H1 (cell line): ENCODE results near the gene NRSN2. TPM values are rescaled to one million over a fixed set of nuclear protein-coding genes. Genes with fewer than 3 reads are reported as not detected.

Source experiments
- BCL11A ChIP-seq, 2 experiments: IDR thresholded peaks; one replicate each; pipeline ENCODE4 v1.6.1; 2011; ENCODE audit warnings: low read depth in 2 of 2, low read length in 2 of 2, mild to moderate bottlenecking in 2 of 2
- CEBPB ChIP-seq: IDR thresholded peaks from 2 replicates; pipeline ENCODE4 v1.6.1; 2012; ENCODE audit warnings: low read depth, low read length
- GABPA ChIP-seq: IDR thresholded peaks from 2 replicates; pipeline ENCODE4 v1.6.1; 2011; ENCODE audit warnings: mild to moderate bottlenecking, low read length, moderate library complexity, borderline replicate concordance; ENCODE audit not compliant: insufficient read depth
- TEAD4 ChIP-seq: IDR thresholded peaks from 2 replicates; pipeline ENCODE4 v1.6.1; 2012; ENCODE audit warnings: low read depth, low read length, inconsistent platforms, mixed read lengths
- polyA plus RNA-seq, 7 experiments: library from polyadenylated mRNA; depleted of rRNA in 3 of 7; stranded (reverse) in 5 of 7; unstranded in 2 of 7; fragments of >200 nt in 5 of 7; fragments of 200-250 nt in 2 of 7; gene quantifications; 1 replicate in 5 of 7; 2 replicates in 1 of 7; 4 replicates in 1 of 7; pipeline versions ENCODE4 v1.2.1 to v1.2.3, GENCODE V29; 2011 to 2013; ENCODE audit warnings: missing spikeins in 2 of 7, mixed read lengths in 2 of 7
- total RNA-seq: library from RNA; stranded (reverse); fragmentation: NEBNext Ultra II Directional; extraction: Animal tissue kit (Norgen Biotek cat#: 25700); gene quantifications from 2 replicates; pipeline ENCODE4 v1.2.1, GENCODE V29; 2021
- TF ChIP-seq, protein P1 (sequence below), 3 experiments: IDR thresholded peaks; 1 replicate in 2 of 3; 2 replicates in 1 of 3; pipeline versions ENCODE4 v1.5.1 to v1.6.1; 2011; ENCODE audit warnings: low read length in 3 of 3, mild to moderate bottlenecking in 3 of 3, inconsistent platforms in 2 of 3, low read depth in 1 of 3, moderate library complexity in 1 of 3; ENCODE audit not compliant: insufficient read depth in 1 of 3; ENCODE audit errors: control extremely low read depth in 1 of 3

Gene NRSN2
- total and polyA plus RNA-seq, 2 of the 8 experiments (the other 6 are each of a cell fraction or from before 2014, with no cell fraction given): 19.4 to 33.3 TPM

DNA sequence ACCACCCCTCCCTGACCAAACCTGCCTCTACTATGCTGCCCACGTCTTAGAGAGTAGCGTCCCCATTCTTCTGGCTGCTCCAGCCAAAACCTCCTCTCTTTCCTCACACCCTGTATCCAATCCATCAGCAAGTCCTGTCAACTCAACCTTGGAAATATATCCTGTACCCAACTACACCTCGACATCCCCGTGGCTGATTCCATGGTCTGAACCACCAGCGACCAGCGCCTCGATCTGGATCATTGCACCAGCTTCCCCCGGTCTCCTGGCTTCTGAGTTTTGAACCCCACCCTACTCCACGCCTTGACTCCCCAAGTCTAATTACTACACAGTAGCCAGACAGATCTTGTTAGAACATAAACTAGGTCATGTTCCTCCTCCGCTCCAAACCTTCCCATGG is 9.8 kb downstream of the NRSN2 start (continued):
- TF ChIP-seq, protein P1, sequence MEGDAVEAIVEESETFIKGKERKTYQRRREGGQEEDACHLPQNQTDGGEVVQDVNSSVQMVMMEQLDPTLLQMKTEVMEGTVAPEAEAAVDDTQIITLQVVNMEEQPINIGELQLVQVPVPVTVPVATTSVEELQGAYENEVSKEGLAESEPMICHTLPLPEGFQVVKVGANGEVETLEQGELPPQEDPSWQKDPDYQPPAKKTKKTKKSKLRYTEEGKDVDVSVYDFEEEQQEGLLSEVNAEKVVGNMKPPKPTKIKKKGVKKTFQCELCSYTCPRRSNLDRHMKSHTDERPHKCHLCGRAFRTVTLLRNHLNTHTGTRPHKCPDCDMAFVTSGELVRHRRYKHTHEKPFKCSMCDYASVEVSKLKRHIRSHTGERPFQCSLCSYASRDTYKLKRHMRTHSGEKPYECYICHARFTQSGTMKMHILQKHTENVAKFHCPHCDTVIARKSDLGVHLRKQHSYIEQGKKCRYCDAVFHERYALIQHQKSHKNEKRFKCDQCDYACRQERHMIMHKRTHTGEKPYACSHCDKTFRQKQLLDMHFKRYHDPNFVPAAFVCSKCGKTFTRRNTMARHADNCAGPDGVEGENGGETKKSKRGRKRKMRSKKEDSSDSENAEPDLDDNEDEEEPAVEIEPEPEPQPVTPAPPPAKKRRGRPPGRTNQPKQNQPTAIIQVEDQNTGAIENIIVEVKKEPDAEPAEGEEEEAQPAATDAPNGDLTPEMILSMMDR (IDR thresholded peaks at IDR 0.05; ENCODE audit: control extremely low read depth in 1 of 3, insufficient read depth in 1 of 3, low read depth in 1 of 3, low read length in 3 of 3): no peak
- no peak for TF ChIP-seq BCL11A (IDR thresholded peaks at IDR 0.05; ENCODE audit: low read depth in 2 of 2, low read length in 2 of 2)
- TF ChIP-seq TEAD4: no peak
- TF ChIP-seq GABPA: no peak
- no peak for TF ChIP-seq CEBPB
